Measurements from ENCODE around the gene NPTX1.

- TF ChIP-seq FOXP1 (CRISPR knock-in tag; IDR thresholded peaks at IDR 0.05) (no peak), ZNF592 (IDR thresholded peaks at IDR 0.05) (no peak), AFF1 (IDR thresholded peaks at IDR 0.05; ENCODE audit: low read depth in 1 of 2, partially characterized antibody in 2 of 2) (no peak)
- TF ChIP-seq, protein P1, sequence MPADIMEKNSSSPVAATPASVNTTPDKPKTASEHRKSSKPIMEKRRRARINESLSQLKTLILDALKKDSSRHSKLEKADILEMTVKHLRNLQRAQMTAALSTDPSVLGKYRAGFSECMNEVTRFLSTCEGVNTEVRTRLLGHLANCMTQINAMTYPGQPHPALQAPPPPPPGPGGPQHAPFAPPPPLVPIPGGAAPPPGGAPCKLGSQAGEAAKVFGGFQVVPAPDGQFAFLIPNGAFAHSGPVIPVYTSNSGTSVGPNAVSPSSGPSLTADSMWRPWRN (IDR thresholded peaks at IDR 0.05; ENCODE audit: low read depth) = no peak
- TF ChIP-seq, protein P2, sequence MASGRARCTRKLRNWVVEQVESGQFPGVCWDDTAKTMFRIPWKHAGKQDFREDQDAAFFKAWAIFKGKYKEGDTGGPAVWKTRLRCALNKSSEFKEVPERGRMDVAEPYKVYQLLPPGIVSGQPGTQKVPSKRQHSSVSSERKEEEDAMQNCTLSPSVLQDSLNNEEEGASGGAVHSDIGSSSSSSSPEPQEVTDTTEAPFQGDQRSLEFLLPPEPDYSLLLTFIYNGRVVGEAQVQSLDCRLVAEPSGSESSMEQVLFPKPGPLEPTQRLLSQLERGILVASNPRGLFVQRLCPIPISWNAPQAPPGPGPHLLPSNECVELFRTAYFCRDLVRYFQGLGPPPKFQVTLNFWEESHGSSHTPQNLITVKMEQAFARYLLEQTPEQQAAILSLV (tag; IDR thresholded peaks at IDR 0.05) = no peak
Observed at GRCh38 chr17:80509311-80509710, 32.9 kb upstream of the NPTX1 start.
